Neural progenitor cell (in vitro differentiated cells): ENCODE data around the gene SLC25A42.

Experiments used
- EZH2 ChIP-seq: fragments of 200-600 bp; sonication (generic); IDR thresholded peaks from 2 replicates; pipeline ENCODE4 v1.6.1; 2017; ENCODE audit warnings: antibody characterized with exemption, mild to moderate bottlenecking, moderate library complexity
- EZH2phosphoT487 ChIP-seq: fragments of 200-600 bp; sonication (generic); IDR thresholded peaks from 2 replicates; pipeline ENCODE4 v1.6.1; 2017; ENCODE audit warnings: antibody characterized with exemption
- TF ChIP-seq, protein P1 (sequence below): fragments of 200-600 bp; sonication (generic); IDR thresholded peaks from 2 replicates; pipeline ENCODE4 v1.5.1; 2017; ENCODE audit warnings: antibody characterized with exemption, mild to moderate bottlenecking

DNA sequence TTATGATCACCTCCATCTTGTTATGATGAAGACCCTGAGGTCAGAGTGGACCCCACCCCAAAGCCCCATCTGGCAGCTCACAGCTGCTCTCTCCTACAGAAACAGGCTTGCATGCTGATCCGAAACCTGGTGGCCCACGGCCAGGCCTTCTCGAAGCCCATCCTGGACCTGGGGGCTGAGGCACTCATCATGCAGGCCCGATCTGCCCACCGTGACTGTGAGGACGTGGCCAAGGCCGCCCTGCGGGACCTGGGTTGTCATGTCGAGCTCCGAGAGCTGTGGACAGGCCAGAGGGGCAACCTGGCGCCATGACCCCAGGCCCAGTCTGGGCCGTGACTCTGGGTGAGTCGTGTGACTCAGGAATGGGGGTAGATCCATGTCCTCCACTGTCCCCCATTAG lies 6.5 kb upstream of the SLC25A42 start:
- TF ChIP-seq, protein P1, sequence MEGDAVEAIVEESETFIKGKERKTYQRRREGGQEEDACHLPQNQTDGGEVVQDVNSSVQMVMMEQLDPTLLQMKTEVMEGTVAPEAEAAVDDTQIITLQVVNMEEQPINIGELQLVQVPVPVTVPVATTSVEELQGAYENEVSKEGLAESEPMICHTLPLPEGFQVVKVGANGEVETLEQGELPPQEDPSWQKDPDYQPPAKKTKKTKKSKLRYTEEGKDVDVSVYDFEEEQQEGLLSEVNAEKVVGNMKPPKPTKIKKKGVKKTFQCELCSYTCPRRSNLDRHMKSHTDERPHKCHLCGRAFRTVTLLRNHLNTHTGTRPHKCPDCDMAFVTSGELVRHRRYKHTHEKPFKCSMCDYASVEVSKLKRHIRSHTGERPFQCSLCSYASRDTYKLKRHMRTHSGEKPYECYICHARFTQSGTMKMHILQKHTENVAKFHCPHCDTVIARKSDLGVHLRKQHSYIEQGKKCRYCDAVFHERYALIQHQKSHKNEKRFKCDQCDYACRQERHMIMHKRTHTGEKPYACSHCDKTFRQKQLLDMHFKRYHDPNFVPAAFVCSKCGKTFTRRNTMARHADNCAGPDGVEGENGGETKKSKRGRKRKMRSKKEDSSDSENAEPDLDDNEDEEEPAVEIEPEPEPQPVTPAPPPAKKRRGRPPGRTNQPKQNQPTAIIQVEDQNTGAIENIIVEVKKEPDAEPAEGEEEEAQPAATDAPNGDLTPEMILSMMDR = no peak
- TF ChIP-seq EZH2 = no peak
- TF ChIP-seq EZH2phosphoT487 = no peak
